Measurements from ENCODE around the gene SSC5D. TPM values are rescaled to one million over a fixed set of nuclear protein-coding genes. Genes with fewer than 3 reads are reported as not detected.

The SSC5D gene
- total RNA-seq, 1 donor from 2014 or later = 46.8 TPM

GRCh38 chr19:55474269-55475265 is 13.7 kb upstream of the SSC5D start:
- H3K4me3 ChIP-seq (ENCODE audit: insufficient read depth, low read depth, low read length) = peak overlapping the region; percentile 1
- peak overlapping the region; percentile 58 for H3K9ac ChIP-seq (ENCODE audit: low read length)
- no peaks in the 10 kb centered on the region for H3K27me3 ChIP-seq (ENCODE audit: insufficient read depth, low read length)
- peak overlapping the region; percentile 49 for H3K4me2 ChIP-seq (ENCODE audit: low read length)
- TF ChIP-seq CTCF (IDR thresholded peaks at IDR 0.05; ENCODE audit: insufficient read depth, low read depth, low read length) (no peak), EZH2 (IDR thresholded peaks at IDR 0.05; ENCODE audit: insufficient read depth, low read length) (no peak)
- Mint-ChIP-seq H3K27me3 (ENCODE audit: low read depth, unreplicated experiment) (no peaks in the 10 kb centered on the region), H3K9me3 (ENCODE audit: unreplicated experiment) (no peaks in the 10 kb centered on the region), H3K4me3 (ENCODE audit: unreplicated experiment) (peak overlapping the region; percentile 47), H3K4me1 (ENCODE audit: low read depth, unreplicated experiment) (peaks cover 9% of the 10 kb centered on the region), H3K36me3 (ENCODE audit: low read depth, unreplicated experiment) (peaks cover 2% of the 10 kb centered on the region), H3K27ac (ENCODE audit: unreplicated experiment) (peak overlapping the region; percentile 92)
- peak; percentile 89 for DNase-seq (ENCODE audit: low read depth)
- H3K27ac ChIP-seq (ENCODE audit: low read depth, low read length) = peak overlapping the region; percentile 84
- H3K79me2 ChIP-seq (ENCODE audit: insufficient read depth, low read length) = peaks cover 20% of the 10 kb centered on the region
- peaks cover 33% of the 10 kb centered on the region for H3K4me1 ChIP-seq (ENCODE audit: insufficient read depth, low read length)
- no peaks in the 10 kb centered on the region for H3K36me3 ChIP-seq (ENCODE audit: insufficient read depth, low read length)
- peak overlapping the region; percentile 43 for H2AFZ ChIP-seq (ENCODE audit: low read depth, low read length)
- no peak for FAIRE-seq
- H4K20me1 ChIP-seq (ENCODE audit: insufficient read depth, low read length) = peaks cover 5% of the 10 kb centered on the region
- no peaks in the 10 kb centered on the region for H3K9me3 ChIP-seq (ENCODE audit: insufficient read depth, low read depth, low read length)

- H3K9me3 Mint-ChIP-seq (ENCODE audit: unreplicated experiment) = no peaks in the 10 kb centered on the region
- Histone ChIP-seq H3K27ac (ENCODE audit: low read depth, low read length) (peak within 1 kb of the TSS; percentile 84), H3K9me3 (ENCODE audit: insufficient read depth, low read depth, low read length) (no peaks in the 10 kb centered on the region), H3K9ac (ENCODE audit: low read length) (peak within 1 kb of the TSS; percentile 80), H4K20me1 (ENCODE audit: insufficient read depth, low read length) (peaks cover 9% of the 10 kb centered on the region), H3K4me2 (ENCODE audit: low read length) (peak within 1 kb of the TSS; percentile 96), H2AFZ (ENCODE audit: low read depth, low read length) (peak within 1 kb of the TSS; percentile 83), H3K79me2 (ENCODE audit: insufficient read depth, low read length) (peaks cover 29% of the 10 kb centered on the region), H3K4me1 (ENCODE audit: insufficient read depth, low read length) (peaks cover 33% of the 10 kb centered on the region), H3K4me3 (ENCODE audit: insufficient read depth, low read depth, low read length) (peak within 1 kb of the TSS; percentile 81), H3K36me3 (ENCODE audit: insufficient read depth, low read length) (no peaks in the 10 kb centered on the region), H3K27me3 (ENCODE audit: insufficient read depth, low read length) (no peaks in the 10 kb centered on the region)
- H3K27ac Mint-ChIP-seq (ENCODE audit: unreplicated experiment) = peak within 1 kb of the TSS; percentile 92
- H3K27me3 Mint-ChIP-seq (ENCODE audit: low read depth, unreplicated experiment) = no peaks in the 10 kb centered on the region
- FAIRE-seq (no peak), DNase-seq (ENCODE audit: low read depth) (peak; percentile 94)
- H3K4me1 Mint-ChIP-seq (ENCODE audit: low read depth, unreplicated experiment) = peaks cover 9% of the 10 kb centered on the region
- peaks cover 4% of the 10 kb centered on the region for H3K36me3 Mint-ChIP-seq (ENCODE audit: low read depth, unreplicated experiment)
- peak within 1 kb of the TSS; percentile 91 for H3K4me3 Mint-ChIP-seq (ENCODE audit: unreplicated experiment)
- no peak for TF ChIP-seq EZH2 (IDR thresholded peaks at IDR 0.05; ENCODE audit: insufficient read depth, low read length)
- no peak for TF ChIP-seq CTCF (IDR thresholded peaks at IDR 0.05; ENCODE audit: insufficient read depth, low read depth, low read length)
Measured at GRCh38 chr19:55476100-55476775, 12.0 kb upstream of the SSC5D start, which contains the start of gene ZNF628. TSS of gene ZNF628 (plus strand) at chr19:55476617. CDS start at chr19:55479911, 3,294 bp downstream.
